Measurements from ENCODE around the gene VSTM5. TPM values are rescaled to one million over a fixed set of nuclear protein-coding genes. Genes with fewer than 3 reads are reported as not detected.

The VSTM5 gene, protein sequence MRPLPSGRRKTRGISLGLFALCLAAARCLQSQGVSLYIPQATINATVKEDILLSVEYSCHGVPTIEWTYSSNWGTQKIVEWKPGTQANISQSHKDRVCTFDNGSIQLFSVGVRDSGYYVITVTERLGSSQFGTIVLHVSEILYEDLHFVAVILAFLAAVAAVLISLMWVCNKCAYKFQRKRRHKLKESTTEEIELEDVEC
- total RNA-seq: 0.18 TPM in 1 of 2 replicates, not detected in the other

DNA sequence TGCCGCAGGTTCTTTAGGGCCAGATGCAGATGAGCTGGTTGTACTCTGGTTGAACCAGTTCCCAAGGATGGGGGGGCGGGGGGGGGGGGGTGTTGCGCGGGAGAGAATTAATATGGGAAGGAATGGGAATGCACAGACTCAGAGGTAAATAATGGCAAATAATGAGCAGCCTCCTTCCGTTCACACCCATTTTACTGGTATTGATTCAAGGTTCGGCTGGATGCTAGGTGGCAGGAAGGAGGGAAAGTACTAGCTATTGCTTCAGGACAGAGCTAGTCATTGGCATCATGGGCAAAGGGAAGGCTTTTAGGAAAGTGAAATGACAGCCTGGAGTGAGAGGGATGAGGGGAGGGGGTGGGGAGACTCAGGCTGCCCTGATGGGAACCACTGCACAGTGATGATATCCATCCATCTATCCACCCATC is at the start of gene VSTM5:
TSS of gene VSTM5 (minus strand) at position 25 of the 425 bp plus-strand sequence. CDS start 116 bp downstream, outside the sequence.

DNA sequence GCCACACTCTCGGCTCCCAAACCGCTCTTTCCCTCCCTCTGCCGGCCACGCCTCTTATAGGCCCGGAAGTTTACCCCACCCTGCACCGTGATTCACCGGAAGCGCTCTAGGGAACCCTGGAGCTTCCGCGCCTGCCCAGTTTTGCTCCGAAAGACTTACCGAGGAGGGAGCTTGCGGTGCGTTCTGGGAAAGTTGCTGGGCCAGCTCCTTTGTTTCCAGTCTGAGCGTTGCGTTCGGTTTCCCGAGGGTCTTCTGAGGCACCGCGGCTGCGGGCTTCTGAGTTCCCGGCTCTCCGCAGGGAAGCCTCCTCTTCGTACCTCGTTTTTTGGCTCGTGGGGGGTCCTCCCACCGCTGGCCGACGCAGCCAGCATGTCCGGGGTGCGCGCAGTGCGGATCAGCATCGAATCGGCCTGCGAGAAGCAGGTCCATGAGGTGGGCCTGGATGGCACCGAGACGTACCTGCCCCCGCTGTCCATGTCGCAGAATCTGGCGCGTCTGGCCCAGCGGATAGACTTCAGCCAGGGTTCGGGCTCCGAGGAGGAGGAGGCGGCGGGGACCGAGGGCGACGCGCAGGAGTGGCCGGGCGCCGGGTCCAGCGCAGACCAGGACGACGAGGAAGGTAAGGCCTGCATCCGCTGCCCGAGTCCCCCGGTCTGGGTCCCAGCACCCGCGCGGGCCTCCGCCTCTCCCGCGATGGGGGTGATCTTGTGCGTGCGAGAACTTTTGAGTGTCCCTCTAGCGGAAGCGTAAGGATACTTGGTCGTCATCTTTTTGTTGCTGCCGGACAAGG is 66.1 kb downstream of the VSTM5 start, which contains the start of gene MED17:
TSS of gene MED17 (plus strand) at position 138 of the 790 bp plus-strand sequence. CDS start at position 370, 232 bp downstream.

Other genes with a start within 250 kb of the VSTM5 start
- gene CEP295, start 188.9 kb downstream of the VSTM5 start, total RNA-seq: 9.9 and 14.1 TPM in 2 replicates
- 93.0 and 101 TPM in 2 replicates for gene TAF1D, start 109.1 kb downstream of the VSTM5 start, total RNA-seq
- gene C11orf54, start 108.9 kb downstream of the VSTM5 start, total RNA-seq: 14.6 and 16.2 TPM in 2 replicates
- gene MED17, start 66.3 kb downstream of the VSTM5 start, total RNA-seq: 19.0 and 24.4 TPM in 2 replicates
- under 0.01 TPM in 1 of 2 replicates, not detected in the other for gene HEPHL1, start 170.7 kb upstream of the VSTM5 start, total RNA-seq